ENCODE data around the gene RNF115.

DNA sequence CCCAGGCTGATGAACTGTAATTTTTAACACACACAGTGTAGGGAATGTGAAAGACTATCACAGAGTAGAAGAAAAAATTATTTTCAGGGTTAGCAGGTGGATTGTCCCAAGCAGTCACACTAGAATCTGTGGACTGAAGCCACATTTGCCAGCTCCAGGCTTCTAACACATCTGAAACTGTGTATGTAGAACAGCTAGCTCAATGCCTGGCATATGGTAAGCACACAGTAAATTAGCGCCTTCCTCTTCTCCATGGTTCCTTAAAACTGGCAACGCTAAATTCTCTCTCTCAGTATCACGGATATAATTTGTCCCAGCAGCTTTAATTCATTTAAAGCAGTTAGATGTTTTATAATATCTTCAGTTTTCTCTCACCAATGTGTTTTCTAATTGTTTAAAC lies 19.1 kb upstream of the RNF115 start:
- TF ChIP-seq KDM5A (IDR thresholded peaks at IDR 0.05; ENCODE audit: low read length), result no peak
- no peak for TF ChIP-seq SUZ12 (IDR thresholded peaks at IDR 0.05; ENCODE audit: low read length)
- TF ChIP-seq, protein P1, sequence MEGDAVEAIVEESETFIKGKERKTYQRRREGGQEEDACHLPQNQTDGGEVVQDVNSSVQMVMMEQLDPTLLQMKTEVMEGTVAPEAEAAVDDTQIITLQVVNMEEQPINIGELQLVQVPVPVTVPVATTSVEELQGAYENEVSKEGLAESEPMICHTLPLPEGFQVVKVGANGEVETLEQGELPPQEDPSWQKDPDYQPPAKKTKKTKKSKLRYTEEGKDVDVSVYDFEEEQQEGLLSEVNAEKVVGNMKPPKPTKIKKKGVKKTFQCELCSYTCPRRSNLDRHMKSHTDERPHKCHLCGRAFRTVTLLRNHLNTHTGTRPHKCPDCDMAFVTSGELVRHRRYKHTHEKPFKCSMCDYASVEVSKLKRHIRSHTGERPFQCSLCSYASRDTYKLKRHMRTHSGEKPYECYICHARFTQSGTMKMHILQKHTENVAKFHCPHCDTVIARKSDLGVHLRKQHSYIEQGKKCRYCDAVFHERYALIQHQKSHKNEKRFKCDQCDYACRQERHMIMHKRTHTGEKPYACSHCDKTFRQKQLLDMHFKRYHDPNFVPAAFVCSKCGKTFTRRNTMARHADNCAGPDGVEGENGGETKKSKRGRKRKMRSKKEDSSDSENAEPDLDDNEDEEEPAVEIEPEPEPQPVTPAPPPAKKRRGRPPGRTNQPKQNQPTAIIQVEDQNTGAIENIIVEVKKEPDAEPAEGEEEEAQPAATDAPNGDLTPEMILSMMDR (IDR thresholded peaks at IDR 0.05; ENCODE audit: control extremely low read depth in 1 of 3, insufficient read depth in 1 of 3, low read depth in 1 of 3, low read length in 3 of 3), result no peak
- TF ChIP-seq SP4 (IDR thresholded peaks at IDR 0.05; ENCODE audit: low read length), result no peak

All from H1 (cell line).